ENCODE results near the gene VILL.
"Not testable (repeated sequence)": the region's sequence is repeated elsewhere in the genome, so short reads cannot be mapped to it uniquely, and the experiment has no call there.

VILL gene

DNA sequence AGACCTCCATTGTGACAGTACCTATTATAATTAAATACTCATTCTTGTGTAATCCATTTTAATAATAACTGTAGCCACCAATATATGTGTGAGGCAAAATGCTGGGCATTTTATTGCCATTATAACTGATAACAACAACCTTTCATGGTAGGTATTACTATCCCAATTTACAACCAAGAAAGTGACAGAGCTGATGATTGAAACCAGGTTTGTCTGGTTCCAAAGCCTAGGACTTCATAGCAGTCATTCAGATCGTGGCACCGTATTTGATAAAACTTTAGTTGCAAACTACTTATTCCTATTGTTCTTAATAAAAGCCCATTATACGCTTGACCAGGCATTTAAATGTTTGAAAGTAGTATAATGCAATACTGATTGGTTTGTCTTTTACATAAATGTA, 26.4 kb upstream of the VILL start:
- DNase-seq: no peak

DNA sequence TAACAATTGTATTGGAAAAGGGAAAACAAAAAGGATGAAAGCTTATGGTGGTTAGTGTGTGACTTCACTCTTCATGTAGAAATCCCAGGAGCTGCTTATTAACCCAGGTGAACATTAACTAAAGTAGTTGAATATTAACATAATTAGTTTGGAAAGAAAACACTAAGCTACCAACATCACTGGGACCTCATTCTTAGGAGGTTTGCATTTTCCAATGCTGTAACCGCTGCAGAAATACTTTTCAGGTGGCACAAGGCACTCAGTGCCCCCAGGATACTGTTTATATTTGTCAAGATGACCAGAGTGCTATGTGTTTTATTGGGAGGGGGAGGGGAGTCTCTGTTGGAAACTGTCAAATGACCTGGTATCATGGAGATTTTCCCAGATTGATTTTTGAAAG, 25.9 kb upstream of the VILL start:
- no peak for DNase-seq

DNA sequence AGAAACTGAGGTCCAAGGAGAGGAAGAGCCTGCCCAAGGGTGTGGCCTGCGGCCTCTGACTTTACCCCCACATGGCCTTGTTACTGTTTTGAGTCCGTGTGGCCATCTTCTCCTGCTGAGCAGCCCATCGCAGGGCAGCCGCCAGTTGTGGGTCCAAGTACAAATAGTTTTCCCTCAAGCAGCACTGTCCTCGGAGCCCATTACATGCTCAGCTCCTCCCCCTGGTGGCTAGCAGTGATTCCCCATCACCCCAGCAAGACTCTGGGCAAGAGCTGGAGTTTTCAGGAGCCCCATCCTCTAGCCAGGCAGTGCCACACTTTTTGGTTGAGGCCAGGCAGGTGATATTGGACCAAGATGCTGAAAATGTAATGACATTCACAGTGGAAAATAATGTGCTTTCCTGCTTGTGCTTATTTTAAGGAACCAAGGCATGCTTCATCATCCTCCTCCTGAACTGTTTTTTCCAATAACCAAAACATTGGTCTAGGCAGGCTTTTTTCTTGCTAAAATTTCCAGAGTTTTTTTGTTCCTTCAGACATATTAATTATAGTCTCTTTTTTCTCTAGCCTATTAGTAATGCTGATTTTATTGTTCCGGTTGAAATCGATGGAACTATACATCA, 23.2 kb upstream of the VILL start:
- DNase-seq: peak; percentile 46

DNA sequence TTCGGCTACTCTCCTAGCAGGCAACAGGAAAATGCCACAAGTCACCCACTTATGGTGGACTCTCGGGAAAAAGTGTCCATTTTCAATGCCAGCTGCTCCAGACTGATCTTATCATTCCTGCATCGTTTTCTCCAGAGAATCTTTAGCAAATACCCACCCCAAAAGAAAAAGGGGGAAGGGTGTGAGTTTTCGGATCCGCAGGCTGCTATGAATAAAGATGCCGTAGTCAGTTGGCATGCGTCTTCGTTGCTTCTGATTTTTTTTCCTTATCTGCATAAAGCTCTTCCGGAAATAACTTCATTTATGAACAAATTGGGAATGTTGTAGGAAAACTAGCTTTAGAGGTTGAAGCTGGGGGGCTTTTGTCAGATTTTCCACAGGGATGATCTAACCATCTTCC, 22.4 kb upstream of the VILL start:
- DNase-seq: no peak

DNA sequence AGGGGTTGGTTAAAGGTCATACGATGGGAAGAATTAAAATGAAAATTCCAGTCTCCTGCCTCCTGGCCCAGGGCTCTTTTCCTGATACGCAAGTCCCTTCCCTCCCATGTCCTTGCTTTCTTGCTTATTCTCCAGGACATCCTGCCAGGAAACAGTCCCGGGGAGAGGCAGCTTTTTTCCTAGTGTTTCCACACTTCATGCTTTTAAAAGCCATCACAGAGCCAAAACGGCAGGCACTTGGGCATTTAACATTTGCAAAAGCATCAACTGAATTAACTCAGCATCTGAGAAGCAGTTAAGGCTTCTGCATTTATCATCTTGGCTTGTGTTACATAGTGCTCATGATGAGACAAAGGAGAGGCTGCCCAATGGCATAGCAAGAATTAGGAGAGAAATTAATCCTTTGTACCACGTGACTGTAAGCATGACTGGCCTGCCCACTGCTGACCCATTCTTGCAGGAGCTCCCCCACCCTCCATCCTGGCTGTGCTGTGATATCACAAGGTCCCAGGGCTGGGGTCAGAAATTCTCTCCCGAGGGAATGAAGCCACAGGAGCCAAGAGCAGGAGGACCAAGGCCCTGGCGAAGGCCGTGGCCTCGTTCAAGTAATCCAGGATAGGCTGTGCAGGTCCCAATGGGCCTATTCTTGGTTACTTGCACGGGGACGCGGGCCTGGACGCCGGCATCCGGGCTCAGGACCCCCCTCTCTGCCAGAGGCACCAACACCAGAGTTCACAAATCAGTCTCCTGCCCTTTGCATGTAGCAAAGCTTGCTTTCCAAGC, 21.6 kb upstream of the VILL start:
- DNase-seq: no peak

DNA sequence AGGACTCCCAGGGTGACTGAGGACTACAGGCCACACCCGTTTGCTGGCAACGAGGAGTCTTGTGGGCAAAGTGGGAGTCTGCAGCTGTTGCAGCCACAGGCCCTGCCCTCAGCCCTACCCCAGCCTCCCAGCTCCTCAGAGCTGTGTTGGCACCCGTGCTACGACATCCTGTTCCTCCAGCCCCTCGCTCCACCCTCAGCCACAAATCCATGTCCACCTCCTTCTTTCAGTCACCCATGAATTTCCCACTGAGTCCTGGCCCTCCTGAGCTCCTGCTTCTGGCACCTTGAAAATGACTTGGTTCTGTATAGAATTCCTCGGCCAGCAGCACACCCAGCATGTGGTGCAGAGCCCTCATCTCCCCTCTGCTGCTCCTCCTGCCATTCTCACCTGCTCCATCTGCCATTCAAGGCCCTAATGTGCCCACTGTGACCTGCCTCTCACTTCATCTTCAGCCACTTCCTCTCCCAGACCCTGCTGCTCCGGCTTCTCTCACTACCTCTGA, 20.9 kb upstream of the VILL start:
- no peak for DNase-seq

DNA sequence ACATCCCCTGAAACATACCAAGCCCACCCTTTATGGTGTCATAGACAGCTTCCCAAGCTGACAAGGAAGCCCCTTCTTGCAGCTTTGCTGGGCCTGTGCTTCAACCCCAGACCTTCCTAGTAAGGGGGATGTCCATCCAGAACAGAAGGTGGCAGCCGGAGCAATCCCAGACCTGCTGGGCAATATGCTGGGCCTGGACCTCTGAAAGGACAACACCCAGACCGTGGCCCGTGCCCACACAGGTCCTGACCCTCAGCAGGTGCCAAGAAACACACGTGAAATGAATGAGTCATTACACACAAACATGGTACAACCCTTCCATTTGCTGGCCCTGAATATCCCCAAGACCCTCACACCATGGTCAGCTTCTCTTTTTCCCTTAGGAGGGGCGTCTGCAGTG, 19.8 kb upstream of the VILL start:
- DNase-seq: no peak

DNA sequence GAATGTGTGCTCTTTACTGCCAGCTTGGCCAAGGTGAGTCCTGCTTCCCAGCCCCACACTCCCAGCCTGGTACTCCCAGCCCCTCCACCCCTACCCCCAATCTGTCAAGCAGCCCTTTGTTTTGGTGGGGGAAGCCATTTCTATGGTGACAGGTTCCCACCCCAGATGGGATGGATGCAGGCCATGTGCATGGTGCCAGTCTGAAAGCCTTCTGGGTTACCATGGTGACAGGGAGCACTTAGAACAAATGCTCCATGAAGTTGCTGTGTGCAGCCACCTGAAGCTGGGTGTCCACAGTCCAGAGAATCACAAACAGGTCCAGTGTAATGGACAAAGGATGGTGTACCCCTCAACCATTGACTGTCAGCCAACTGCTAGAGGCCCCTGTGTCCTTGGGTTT, 19.1 kb upstream of the VILL start:
- DNase-seq: no peak

DNA sequence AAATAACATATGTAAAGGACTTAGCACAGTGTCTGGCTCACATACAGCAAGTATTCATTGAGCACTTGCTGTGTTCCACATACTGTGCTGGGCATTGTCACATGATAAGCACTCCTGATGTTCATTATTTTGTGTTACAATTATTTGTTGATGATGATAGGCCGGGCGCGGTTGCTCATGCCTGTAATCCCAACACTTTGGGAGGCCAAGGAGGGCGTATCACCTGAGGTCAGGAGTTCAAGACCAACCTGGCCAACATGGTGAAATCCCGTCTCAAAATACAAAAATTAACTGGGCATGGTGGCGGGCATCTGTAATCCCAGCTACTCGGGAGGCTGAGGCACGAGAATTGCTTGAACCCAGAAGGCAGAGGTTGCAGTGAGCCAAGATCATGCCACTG, 18.5 kb upstream of the VILL start:
- DNase-seq: not testable (repeated sequence)

DNA sequence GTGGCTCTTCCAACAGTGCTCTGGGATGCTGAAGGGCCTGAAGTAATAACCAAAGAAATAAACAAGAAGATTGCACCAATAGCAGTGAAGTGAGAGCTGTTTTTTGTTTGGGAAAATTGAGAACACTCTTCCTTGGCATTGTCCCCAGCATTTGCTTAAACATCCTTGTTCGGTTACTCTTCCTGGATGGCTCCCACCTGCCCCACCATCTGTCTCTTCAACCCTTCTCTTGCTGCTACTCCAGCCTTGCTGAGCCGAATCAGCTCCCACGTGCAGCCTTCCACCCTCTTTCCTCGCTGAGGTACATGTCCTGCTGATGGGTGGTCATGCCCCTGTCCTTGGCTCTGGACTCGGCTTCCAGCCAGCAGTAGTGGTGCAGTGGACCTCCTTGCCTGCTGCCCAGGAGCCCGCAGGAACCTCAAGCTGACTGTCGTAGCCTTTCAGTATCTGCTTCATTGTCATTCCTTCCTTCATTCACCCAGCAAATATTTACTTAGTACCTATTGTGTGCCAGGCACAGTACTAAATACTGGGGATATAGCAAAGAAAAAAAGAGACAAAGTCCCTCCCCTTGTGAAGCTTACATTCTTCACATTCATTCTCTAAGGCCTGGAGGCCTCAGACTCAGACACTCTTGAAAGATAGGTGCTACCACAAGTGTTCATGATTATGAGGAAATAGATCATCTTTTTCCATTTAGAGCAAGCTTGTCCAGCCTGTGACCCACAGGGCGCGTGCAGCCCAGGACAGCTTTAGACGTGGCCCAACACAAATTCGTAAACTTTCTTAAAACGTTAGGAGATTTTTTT, 17.1 kb upstream of the VILL start:
- DNase-seq: no peak

DNA sequence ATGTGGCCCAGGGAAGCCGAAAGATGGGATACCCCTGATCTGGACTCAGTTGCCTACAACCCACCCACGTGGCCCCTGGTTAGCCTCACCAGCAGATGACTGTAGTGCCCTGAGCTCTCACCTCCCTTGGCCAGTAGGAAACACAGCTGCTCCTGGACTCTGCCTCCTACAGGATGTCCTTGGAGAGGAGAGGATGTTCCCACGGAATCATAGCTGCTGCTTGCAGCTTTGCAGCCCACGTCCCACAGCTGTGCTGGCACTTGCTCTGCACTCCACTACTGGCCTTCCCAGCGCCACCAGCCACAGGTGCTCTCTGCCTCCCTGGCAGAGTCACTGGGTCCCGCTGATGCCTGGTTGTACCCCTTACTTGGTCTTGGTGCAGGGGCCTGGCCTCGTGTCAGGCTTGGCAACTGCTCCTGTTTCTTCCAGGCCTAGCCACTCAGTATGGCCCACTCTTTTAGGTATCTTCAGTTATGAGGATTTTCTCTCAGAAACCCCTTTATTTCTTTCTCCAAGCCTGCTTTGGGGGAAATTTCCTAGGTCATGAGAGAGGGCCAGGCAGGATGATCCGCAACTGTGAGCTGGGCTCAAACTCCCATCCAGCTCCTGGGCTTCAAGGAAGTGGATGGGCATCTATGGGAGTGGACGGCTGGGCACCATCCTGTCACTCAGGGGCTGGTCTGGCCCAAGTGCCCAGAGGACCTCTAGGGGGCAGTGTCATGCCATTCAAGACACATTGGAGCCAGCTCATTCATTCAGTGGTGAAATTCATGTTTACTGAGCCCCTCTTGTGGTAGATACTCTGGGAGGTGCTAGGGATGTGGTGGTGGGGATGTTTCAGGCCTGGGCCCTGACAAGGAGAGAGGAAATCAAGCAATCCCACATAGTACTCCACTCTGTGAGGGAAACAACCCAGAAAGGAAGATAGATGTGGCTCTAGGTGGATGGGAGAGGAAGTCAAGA, 16.2 kb upstream of the VILL start:
- DNase-seq: peak; percentile 59

DNA sequence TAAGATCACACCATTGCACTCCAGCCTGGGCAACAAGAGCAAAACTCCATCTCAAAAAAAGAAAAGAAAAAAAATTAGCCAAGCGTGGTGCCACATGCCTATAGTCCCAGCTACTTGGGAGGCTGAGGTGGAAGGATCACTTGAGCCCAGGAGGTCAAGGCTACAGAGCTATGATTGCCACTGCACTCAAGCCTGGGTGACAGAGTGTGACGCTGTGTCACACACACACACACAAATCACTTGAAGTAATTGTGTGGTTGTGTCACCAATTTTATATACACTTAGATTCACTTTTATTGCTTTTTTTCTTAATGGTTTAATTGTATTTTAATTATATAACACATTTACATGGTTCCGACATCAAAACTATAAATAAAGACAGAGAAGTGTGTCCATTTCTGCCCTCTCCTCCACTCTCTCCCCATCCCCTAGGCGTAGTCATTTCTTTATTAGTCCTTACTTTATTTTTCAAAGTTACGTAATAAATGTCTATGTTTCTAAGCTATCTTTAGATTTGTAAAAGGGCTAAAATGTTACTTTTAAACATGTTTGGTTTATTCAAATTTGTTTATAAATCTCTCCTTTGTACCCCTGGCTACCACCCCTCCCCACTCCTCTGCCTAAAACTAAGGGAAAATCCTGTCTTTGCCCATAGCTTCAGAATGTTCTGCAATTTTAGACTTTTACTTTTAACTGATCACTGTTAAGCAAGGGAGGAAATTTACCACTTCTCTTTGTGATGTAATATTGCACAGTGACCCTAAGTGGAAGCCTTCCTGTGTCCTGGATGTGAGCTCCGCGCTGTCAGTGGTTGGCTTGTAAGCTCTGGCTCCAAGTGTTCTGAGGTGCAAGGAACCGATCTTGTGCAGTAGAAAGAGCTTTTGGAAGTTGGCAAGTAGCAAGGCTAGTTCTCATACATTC, 10.8 kb upstream of the VILL start:
- no peak for DNase-seq

DNA sequence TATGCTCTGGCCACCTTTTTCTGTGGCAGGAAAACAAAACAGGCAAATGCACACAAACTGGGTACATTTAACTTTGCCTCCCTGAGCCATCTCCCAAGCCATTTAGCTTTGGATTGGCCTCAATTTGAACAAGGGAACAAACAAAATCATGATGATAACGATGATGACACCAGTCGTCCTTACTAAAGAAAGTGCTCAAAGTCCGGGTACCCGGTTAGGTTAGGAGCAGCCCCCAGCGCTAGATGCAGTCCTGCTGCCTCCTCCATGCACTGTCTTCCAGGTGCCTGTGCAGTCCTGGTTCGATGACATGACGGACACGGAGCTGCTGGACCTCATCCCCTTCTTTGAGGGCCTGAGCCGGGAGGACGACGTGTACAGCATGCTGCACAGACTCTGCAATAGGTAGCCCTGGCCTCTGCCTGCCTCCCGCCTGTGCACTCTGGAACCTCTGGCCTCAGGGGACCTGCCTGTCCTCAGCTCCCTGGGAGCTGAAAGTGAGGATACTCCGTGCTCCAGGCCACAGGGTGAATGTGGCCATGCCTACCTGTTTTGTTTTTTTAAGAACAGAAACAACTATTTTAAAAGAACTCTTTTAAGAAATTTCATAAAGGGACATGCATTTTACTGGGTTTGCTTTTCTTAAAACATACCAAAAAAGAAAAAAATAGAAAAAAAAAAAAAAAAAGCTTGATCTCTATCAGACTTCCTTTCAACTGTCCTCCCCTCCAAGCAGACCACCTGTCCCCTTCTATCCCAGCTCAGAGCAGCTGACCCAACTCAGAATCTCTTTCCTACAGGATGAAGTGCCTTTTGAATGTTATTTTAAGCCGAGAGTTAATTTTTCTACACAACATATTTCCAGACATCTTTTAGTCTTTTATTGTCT, 9.9 kb upstream of the VILL start:
- no peak for DNase-seq

DNA sequence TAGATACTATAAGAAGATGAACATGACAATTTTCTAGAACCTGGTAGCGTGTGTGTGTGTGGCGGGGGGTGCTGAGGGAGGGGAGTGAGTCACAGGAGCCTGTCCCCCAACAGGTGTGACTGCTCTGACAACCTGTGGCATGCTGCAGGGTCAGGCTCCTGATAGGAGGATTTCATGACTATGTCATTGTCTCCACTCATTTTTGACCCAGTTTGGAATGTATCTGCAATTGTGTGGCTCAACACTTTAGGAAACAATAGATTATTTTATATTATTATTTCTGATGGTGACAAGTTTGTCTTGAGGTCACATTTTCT, 9.3 kb upstream of the VILL start:
- DNase-seq: no peak

DNA sequence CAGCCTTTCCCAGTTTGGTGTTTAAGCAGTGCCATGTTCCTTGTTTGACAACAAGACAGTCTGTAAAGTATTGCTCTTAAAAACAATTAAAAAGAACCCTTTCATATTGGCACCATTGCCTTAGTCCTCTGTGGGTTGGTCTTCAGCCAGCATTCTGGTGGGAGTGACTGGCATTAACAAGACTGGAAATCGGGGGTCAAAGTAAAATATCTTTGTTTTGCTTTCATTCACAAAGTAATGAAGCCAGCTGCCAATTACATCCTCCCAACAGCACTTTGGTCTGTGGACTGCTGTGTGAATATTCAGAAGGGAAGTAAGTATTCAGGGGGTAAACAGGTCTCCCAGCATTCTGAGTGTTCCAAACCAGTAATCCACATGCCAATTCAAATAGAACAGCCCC, 8.3 kb upstream of the VILL start:
- DNase-seq: no peak

DNA sequence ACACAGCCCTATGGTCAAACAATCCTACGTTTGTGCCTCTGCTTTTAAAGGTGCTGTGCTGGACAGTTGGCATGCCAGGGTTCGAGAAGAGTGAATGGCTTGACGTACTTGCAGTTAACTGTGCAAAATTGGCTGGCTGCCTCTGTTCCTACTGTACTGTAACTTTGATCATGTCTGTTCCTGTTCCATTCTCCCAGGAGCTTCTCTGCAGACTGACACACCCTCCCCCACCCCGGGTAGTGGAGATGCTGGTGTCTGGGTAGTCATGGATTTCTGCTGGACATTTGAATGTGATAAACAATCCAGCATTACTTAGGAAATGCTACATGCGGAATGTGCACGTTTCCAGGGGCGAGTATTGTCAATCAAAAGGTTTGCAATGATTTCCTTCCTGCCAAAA, 6.5 kb upstream of the VILL start:
- no peak for DNase-seq

DNA sequence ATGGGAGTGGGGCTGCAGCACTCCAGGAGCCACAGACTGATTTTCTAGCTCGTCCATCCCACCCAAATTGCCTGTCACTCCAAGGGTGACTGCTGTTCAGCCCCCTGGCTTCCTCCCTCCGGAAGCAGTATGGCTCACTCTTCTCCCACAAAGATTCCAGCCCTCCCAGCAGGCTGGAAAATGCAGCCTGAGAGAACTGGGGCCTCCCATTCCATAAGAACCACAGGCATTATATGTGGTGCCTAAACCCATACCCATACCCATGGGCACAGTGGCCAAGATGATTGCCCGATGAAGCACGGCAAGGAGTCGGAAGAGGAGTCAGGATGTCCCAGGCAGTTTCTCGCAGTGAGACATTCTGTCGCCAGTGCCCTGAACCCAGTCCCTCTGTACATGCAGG, 6.0 kb upstream of the VILL start:
- DNase-seq: no peak

DNA sequence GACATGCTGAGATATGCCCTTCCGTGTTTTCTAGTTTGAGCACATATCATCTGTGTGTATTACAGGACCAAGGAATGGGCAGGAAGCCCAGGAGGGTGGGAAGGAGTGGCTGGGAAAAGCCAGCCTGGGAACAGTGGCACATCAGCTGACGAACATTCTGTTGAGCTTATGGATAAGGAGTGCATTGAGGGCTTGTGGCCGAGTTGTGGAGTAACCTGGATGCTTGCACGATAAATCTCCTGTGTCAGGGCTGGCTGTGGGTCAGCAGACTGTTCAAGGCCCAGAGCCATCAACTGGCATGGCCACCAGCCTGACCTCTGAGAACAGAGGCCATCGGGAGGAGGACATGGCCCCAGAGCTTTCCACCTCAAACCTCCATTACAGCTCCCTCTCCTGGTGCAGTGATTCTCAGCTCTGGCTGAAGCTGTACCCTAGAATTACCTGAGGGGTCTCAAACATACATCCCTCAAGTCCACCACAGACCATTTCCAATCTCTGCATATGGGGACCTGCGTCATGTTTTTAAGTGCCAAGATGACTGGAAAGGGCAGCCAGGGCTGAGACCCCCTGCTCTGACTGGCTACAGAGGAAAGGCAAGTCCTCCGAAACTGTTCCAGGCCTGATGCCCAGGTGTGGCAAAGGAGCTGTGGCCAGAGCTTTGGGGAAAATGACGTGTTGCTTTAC, 4.8 kb upstream of the VILL start:
- no peak for DNase-seq

DNA sequence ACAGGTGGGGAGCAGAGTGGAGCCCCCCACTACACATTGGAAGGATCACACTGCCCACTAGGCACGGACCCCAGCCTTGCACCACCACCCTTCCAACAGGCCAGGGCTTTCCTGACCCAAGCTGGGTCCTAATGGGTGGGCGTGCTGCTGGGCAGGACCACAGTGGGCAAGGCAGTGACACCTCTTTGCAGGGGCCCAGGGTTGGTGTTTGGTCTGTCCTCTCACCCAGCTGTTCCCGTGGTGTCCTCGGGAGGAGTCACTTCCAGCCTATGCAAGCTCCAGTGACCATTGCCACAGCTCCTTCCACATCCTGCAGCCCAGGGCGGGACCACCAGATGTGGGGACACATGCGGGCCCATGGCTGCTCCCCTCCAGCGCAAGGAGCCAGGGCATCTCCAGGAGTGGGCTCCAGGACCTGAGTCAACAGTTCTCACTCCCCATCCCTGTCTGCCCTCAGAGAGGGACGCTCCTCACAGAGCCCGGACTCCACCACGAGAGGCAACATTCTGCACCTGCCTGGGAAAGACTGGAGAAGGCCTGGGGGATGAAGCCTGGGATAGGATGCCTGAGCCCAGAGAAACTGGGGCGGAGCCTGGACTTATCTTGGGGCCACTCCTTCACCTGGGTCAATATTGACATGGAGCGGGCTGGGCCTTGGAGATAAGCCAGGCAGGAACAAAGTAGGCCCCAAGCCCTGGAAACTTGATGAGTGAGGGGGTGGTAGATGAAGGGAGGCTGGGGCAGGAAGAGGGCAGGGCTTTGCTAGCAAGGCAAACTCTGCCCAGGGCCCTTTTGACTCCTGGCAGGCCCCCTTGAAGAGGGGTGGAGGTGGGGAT, 3.9 kb upstream of the VILL start:
- DNase-seq: no peak

Measured in activated CD4-positive, alpha-beta T cell treated with anti-CD3 and anti-CD28 coated beads for 1 hour (primary cell).